ENCODE measurements around the gene ICOS.
"Not testable (repeated sequence)": the region's sequence is repeated elsewhere in the genome, so short reads cannot be mapped to it uniquely, and the experiment has no call there.

ICOS gene

GRCh38 chr2:203925512-203926158, 10.9 kb upstream of the ICOS start:
- no peaks in the 10 kb centered on the region for H4K20me1 ChIP-seq (ENCODE audit: insufficient read depth, low read length, poor library complexity, severe bottlenecking)
- no peak overlapping the region for H2AFZ ChIP-seq (ENCODE audit: low read length)
- no peaks in the 10 kb centered on the region for H3K36me3 ChIP-seq (ENCODE audit: insufficient read depth, low read length)
- H3K9ac ChIP-seq (ENCODE audit: low read depth, low read length, poor library complexity, severe bottlenecking) = no peak overlapping the region
- no peaks in the 10 kb centered on the region for H3K9me3 ChIP-seq (ENCODE audit: insufficient read depth, low read depth, low read length)
- H3K9me2 ChIP-seq (replicated peaks; ENCODE audit: low read depth, low read length) = no peaks in the 10 kb centered on the region
- H3K4me1 ChIP-seq (ENCODE audit: insufficient read depth, low read length, poor library complexity, severe bottlenecking) = no peaks in the 10 kb centered on the region
- H3K4me2 ChIP-seq (ENCODE audit: low read depth, low read length, poor library complexity, severe bottlenecking) = no peak overlapping the region
- no peaks in the 10 kb centered on the region for H3K27me3 ChIP-seq (ENCODE audit: insufficient read depth, low read length, poor library complexity, severe bottlenecking)
- H3F3A ChIP-seq (ENCODE audit: low read depth) = no peaks in the 10 kb centered on the region
- H3K4me3 ChIP-seq (ENCODE audit: low read length, poor library complexity, severe bottlenecking) = no peak overlapping the region
- no peak for TF ChIP-seq EZH2phosphoT487 (IDR thresholded peaks at IDR 0.05; ENCODE audit: borderline replicate concordance)
- no peaks in the 10 kb centered on the region for H3K79me2 ChIP-seq (ENCODE audit: insufficient read depth, low read length)

DNA sequence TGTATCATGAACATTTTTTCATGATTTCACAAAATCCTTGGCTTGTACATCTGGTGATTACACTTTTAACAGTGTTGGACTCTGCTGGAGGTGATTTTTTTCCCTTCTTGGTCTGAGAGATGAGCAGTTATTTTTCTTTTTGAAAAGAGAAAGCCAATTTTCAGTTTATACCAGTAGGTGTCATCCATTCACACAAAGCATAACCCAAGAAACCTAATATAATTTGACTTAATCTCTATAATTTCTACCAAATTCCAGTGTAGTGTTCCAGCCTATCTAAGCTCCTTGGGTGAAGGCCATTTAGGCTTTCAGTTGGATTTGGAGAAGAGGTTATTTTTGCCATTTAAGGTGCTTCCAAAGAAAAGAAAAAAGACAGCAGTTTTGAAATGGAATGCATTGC, 7.7 kb upstream of the ICOS start:
- Histone ChIP-seq H3F3A (ENCODE audit: low read depth) (no peaks in the 10 kb centered on the region), H3K4me1 (ENCODE audit: insufficient read depth, low read length, poor library complexity, severe bottlenecking) (peaks cover 3% of the 10 kb centered on the region), H3K9ac (ENCODE audit: low read depth, low read length, poor library complexity, severe bottlenecking) (no peak overlapping the region), H3K36me3 (ENCODE audit: insufficient read depth, low read length) (no peaks in the 10 kb centered on the region), H3K27me3 (ENCODE audit: insufficient read depth, low read length, poor library complexity, severe bottlenecking) (no peaks in the 10 kb centered on the region), H4K20me1 (ENCODE audit: insufficient read depth, low read length, poor library complexity, severe bottlenecking) (no peaks in the 10 kb centered on the region), H3K9me2 (replicated peaks; ENCODE audit: low read depth, low read length) (no peaks in the 10 kb centered on the region), H3K4me2 (ENCODE audit: low read depth, low read length, poor library complexity, severe bottlenecking) (no peak overlapping the region), H3K4me3 (ENCODE audit: low read length, poor library complexity, severe bottlenecking) (no peak overlapping the region), H2AFZ (ENCODE audit: low read length) (no peak overlapping the region), H3K79me2 (ENCODE audit: insufficient read depth, low read length) (no peaks in the 10 kb centered on the region), H3K9me3 (ENCODE audit: insufficient read depth, low read depth, low read length) (no peaks in the 10 kb centered on the region)
- TF ChIP-seq CTCF (conservative IDR thresholded peaks at IDR 0.05; ENCODE audit: low read length) = peak; percentile 71
- TF ChIP-seq EZH2phosphoT487 (IDR thresholded peaks at IDR 0.05; ENCODE audit: borderline replicate concordance) = no peak

GRCh38 chr2:203931262-203931661, 5.3 kb upstream of the ICOS start:
- H3K4me3 ChIP-seq (ENCODE audit: low read length, poor library complexity, severe bottlenecking); H3K4me1 ChIP-seq (ENCODE audit: insufficient read depth, low read length, poor library complexity, severe bottlenecking); H3K27me3 ChIP-seq (ENCODE audit: insufficient read depth, low read length, poor library complexity, severe bottlenecking); H3K9me3 ChIP-seq (ENCODE audit: insufficient read depth, low read depth, low read length); H3K79me2 ChIP-seq (ENCODE audit: insufficient read depth, low read length); H3F3A ChIP-seq (ENCODE audit: low read depth); H3K4me2 ChIP-seq (ENCODE audit: low read depth, low read length, poor library complexity, severe bottlenecking); H3K9me2 ChIP-seq (replicated peaks; ENCODE audit: low read depth, low read length); H2AFZ ChIP-seq (ENCODE audit: low read length); H4K20me1 ChIP-seq (ENCODE audit: insufficient read depth, low read length, poor library complexity, severe bottlenecking); H3K9ac ChIP-seq (ENCODE audit: low read depth, low read length, poor library complexity, severe bottlenecking); H3K36me3 ChIP-seq (ENCODE audit: insufficient read depth, low read length): not testable (repeated sequence)

GRCh38 chr2:203934041-203934492, 2.5 kb upstream of the ICOS start:
- Histone ChIP-seq H3K27me3 (ENCODE audit: insufficient read depth, low read length, poor library complexity, severe bottlenecking) (no peaks in the 10 kb centered on the region), H3K4me1 (ENCODE audit: insufficient read depth, low read length, poor library complexity, severe bottlenecking) (peaks cover 17% of the 10 kb centered on the region), H3K4me2 (ENCODE audit: low read depth, low read length, poor library complexity, severe bottlenecking) (no peak overlapping the region), H3F3A (ENCODE audit: low read depth) (no peaks in the 10 kb centered on the region), H3K9me3 (ENCODE audit: insufficient read depth, low read depth, low read length) (no peaks in the 10 kb centered on the region), H4K20me1 (ENCODE audit: insufficient read depth, low read length, poor library complexity, severe bottlenecking) (no peaks in the 10 kb centered on the region), H2AFZ (ENCODE audit: low read length) (no peak overlapping the region), H3K36me3 (ENCODE audit: insufficient read depth, low read length) (no peaks in the 10 kb centered on the region), H3K79me2 (ENCODE audit: insufficient read depth, low read length) (no peaks in the 10 kb centered on the region), H3K4me3 (ENCODE audit: low read length, poor library complexity, severe bottlenecking) (no peak overlapping the region), H3K9me2 (replicated peaks; ENCODE audit: low read depth, low read length) (no peaks in the 10 kb centered on the region), H3K9ac (ENCODE audit: low read depth, low read length, poor library complexity, severe bottlenecking) (no peak overlapping the region)
- TF ChIP-seq EZH2phosphoT487 (IDR thresholded peaks at IDR 0.05; ENCODE audit: borderline replicate concordance) (no peak), CTCF (conservative IDR thresholded peaks at IDR 0.05; ENCODE audit: low read length) (no peak)
